GM23248 (cell line): ENCODE measurements around the gene EMID1. TPM values are rescaled to one million over a fixed set of nuclear protein-coding genes. Genes with fewer than 3 reads are reported as not detected.
A peak's percentile ranks its signal among the peaks of the same experiment; 100 is the strongest.

Experiments used
- DNase-seq: peaks from one replicate; pipeline ENCODE4 v3.0.0-alpha.2; 2015
- H2AFZ ChIP-seq: fragments of 200-600 bp; sonication (generic); 2 replicates; pipeline ENCODE4 v1.6.1; 2016; ENCODE audit warnings: antibody characterized with exemption
- H3F3A ChIP-seq: fragments of 200-600 bp; sonication (generic); 2 replicates; pipeline ENCODE4 v1.6.1; 2016; ENCODE audit warnings: mild to moderate bottlenecking, antibody characterized with exemption, mixed run types; ENCODE audit not compliant: insufficient read depth
- H3K27ac ChIP-seq: fragments of 200-600 bp; sonication (generic); 2 replicates; pipeline ENCODE4 v1.5.1; 2016; ENCODE audit warnings: mild to moderate bottlenecking
- H3K27me3 ChIP-seq: fragments of 200-600 bp; sonication (generic); replicated peaks from 2 replicates; pipeline ENCODE4 v1.6.1; 2016; ENCODE audit warnings: mild to moderate bottlenecking; ENCODE audit not compliant: insufficient read depth
- H3K36me3 ChIP-seq: fragments of 200-600 bp; sonication (generic); 2 replicates; pipeline ENCODE4 v1.6.1; 2016; ENCODE audit warnings: low read depth, mild to moderate bottlenecking
- H3K4me1 ChIP-seq: fragments of 200-600 bp; sonication (generic); 2 replicates; pipeline ENCODE4 v1.6.1; 2016; ENCODE audit warnings: mild to moderate bottlenecking; ENCODE audit not compliant: insufficient read depth
- H3K4me2 ChIP-seq: fragments of 200-600 bp; sonication (generic); one replicate; pipeline ENCODE4 v1.6.1; 2016; ENCODE audit warnings: mild to moderate bottlenecking; ENCODE audit not compliant: unreplicated experiment
- H3K4me3 ChIP-seq: fragments of 200-600 bp; sonication (generic); 2 replicates; pipeline ENCODE4 v1.5.1; 2016; ENCODE audit warnings: mild to moderate bottlenecking
- H3K79me2 ChIP-seq: fragments of 200-600 bp; sonication (generic); 2 replicates; pipeline ENCODE4 v1.6.1; 2016; ENCODE audit warnings: mild to moderate bottlenecking; ENCODE audit not compliant: insufficient read depth
- H3K9ac ChIP-seq: fragments of 200-600 bp; sonication (generic); 2 replicates; pipeline ENCODE4 v1.6.1; 2016; ENCODE audit warnings: mild to moderate bottlenecking
- H3K9me2 ChIP-seq: fragments of 200-600 bp; sonication (generic); 2 replicates; pipeline ENCODE4 v1.6.1; 2016; ENCODE audit warnings: mixed run types, mild to moderate bottlenecking, moderate library complexity; ENCODE audit not compliant: insufficient read depth
- H3K9me3 ChIP-seq: fragments of 200-600 bp; sonication (generic); one replicate; pipeline ENCODE4 v1.6.1; 2017; ENCODE audit warnings: low read depth
- H4K20me1 ChIP-seq: fragments of 200-600 bp; sonication (generic); 2 replicates; pipeline ENCODE4 v1.6.0; 2016; ENCODE audit not compliant: insufficient read depth
- EZH2 ChIP-seq: fragments of 200-600 bp; sonication (generic); IDR thresholded peaks from 2 replicates; pipeline ENCODE4 v1.6.1; 2018; ENCODE audit warnings: antibody characterized with exemption, mild to moderate bottlenecking; ENCODE audit not compliant: insufficient read depth, poor library complexity, severe bottlenecking
- EZH2phosphoT487 ChIP-seq: fragments of 200-600 bp; sonication (generic); IDR thresholded peaks from 2 replicates; pipeline ENCODE4 v1.6.1; 2018; ENCODE audit warnings: antibody characterized with exemption, moderate library complexity, mild to moderate bottlenecking, low read depth; ENCODE audit not compliant: insufficient read depth
- WGBS, 2 experiments: methylation state at CpG; one replicate each; pipeline ENCODE4 v1.1.6; 2015 to 2017; ENCODE audit warnings: low lambda C conversion rate in 2 of 2, low coverage in 1 of 2; ENCODE audit errors: missing lambda C conversion rate in 2 of 2; 5-methylcytosine and 5-hydroxymethylcytosine counted together
- in situ Hi-C: fragments of 300-500 bp; cut with MboI; formaldehyde crosslinking; loops from 2 replicates; pipeline ENCODE4 v1.15.0; 2020
- polyA plus RNA-seq: library from polyadenylated mRNA; unstranded; fragments of >200 nt; fragmentation: Nextera tagmentation; extraction: Ambion mirVana; gene quantifications from 2 replicates; pipeline ENCODE4 v1.2.1, GENCODE V29; 2016
- total RNA-seq: library from RNA; depleted of rRNA; stranded (reverse); fragments of >200 nt; shearing (Covaris generic); gene quantifications from 2 replicates; pipeline ENCODE4 v1.2.3, GENCODE V29; 2014

EMID1 gene
- total and polyA plus RNA-seq, 2 experiments from 2014 or later: not detected

DNA sequence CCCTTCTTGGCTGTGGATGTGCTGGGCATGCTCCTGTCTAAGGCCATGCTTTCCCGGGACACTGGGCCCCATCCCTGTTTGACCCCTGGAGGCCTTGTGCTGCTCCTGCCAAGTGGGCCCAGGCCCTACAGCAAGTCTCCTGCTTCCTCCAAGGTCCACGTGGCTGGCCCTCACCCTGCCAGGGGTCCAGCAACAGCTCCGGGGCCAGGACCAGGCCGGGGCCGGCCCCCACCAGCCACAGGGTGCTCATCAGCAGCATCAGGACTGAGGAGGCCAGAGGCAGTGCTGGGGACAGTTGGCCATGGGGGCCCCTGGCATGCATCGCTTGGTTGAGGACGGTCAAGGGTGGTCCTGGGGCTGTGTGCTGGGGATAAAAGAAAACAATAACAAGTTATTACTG is 59.6 kb downstream of the EMID1 start:
- Histone ChIP-seq H3K27me3 (no peaks in the 10 kb centered on the region), H3K9me3 (no peaks in the 10 kb centered on the region), H3K9ac (no peak overlapping the region), H3K27ac (no peak overlapping the region), H3K4me2 (no peak overlapping the region), H3K79me2 (peaks cover 39% of the 10 kb centered on the region), H3K4me3 (no peak overlapping the region), H2AFZ (no peak overlapping the region), H4K20me1 (peaks cover 14% of the 10 kb centered on the region; the same call in 1 of the 2 replicates), H3F3A (peaks cover 6% of the 10 kb centered on the region; the same call in 1 of the 2 replicates), H3K9me2 (no peaks in the 10 kb centered on the region), H3K36me3 (no peaks in the 10 kb centered on the region), H3K4me1 (peaks cover 15% of the 10 kb centered on the region)
- DNase-seq: no peak
- in situ Hi-C loops: no loop called here
- TF ChIP-seq EZH2phosphoT487 (no peak), EZH2 (no peak)
- WGBS, 2 experiments: 90 to 94% methylated on average over 7 of the region's 7 CpGs

DNA sequence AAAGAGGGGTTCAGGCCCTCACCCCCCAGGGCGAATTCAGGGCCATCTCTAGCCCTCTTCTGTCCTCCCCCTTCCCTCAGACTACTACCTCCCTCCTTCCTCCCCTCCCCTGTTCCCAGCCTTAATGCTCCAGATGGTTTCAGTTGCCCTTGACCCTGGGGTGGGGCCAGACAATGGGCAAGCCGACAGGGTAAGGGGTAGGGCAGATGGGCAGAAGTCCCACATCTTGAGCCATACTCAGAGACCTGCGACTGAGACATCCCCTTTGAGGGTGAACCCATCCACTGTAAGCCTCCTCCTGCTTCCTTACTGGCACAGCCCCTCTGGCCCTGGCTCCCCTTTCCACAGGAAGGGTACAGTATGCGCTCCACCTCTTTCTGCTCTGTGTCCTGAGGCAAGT is 60.2 kb downstream of the EMID1 start:
- Histone ChIP-seq H3K9me2 (no peaks in the 10 kb centered on the region), H3F3A (peaks cover 12% of the 10 kb centered on the region), H3K4me2 (no peak overlapping the region), H3K36me3 (no peaks in the 10 kb centered on the region; the same call in 1 of the 2 replicates), H3K4me3 (no peak overlapping the region), H3K9me3 (no peaks in the 10 kb centered on the region), H4K20me1 (peaks cover 20% of the 10 kb centered on the region; the same call in 1 of the 2 replicates), H3K27me3 (no peaks in the 10 kb centered on the region), H3K79me2 (peaks cover 45% of the 10 kb centered on the region), H2AFZ (no peak overlapping the region), H3K27ac (no peak overlapping the region), H3K9ac (no peak overlapping the region), H3K4me1 (peaks cover 21% of the 10 kb centered on the region)
- WGBS, 2 experiments: 27 to 33% methylated on average over 4 of the region's 4 CpGs
- in situ Hi-C loops: no loop called here
- DNase-seq: no peak
- no peak for TF ChIP-seq EZH2
- TF ChIP-seq EZH2phosphoT487: no peak

- Histone ChIP-seq H3K4me3 (peak overlapping the region; percentile 99), H3K9ac (peak overlapping the region; percentile 100), H3K9me2 (no peaks in the 10 kb centered on the region), H3K36me3 (no peaks in the 10 kb centered on the region; the same call in 1 of the 2 replicates), H3K27ac (peak overlapping the region; percentile 98), H3K4me2 (peak overlapping the region; percentile 95), H3K27me3 (no peaks in the 10 kb centered on the region), H2AFZ (peak overlapping the region; percentile 95), H3K79me2 (peaks cover 54% of the 10 kb centered on the region), H4K20me1 (peaks cover 29% of the 10 kb centered on the region; the same call in 1 of the 2 replicates), H3K4me1 (peaks cover 30% of the 10 kb centered on the region), H3F3A (peaks cover 13% of the 10 kb centered on the region), H3K9me3 (no peaks in the 10 kb centered on the region)
- in situ Hi-C loops: no loop called here
- 15% methylated on average over 13 of the region's 13 CpGs for WGBS, 2 experiments
- peak; percentile 46 for DNase-seq
- TF ChIP-seq EZH2phosphoT487 (no peak), EZH2 (no peak)
Measured at GRCh38 chr22:29266564-29267461, 61.1 kb downstream of the EMID1 start.

DNA sequence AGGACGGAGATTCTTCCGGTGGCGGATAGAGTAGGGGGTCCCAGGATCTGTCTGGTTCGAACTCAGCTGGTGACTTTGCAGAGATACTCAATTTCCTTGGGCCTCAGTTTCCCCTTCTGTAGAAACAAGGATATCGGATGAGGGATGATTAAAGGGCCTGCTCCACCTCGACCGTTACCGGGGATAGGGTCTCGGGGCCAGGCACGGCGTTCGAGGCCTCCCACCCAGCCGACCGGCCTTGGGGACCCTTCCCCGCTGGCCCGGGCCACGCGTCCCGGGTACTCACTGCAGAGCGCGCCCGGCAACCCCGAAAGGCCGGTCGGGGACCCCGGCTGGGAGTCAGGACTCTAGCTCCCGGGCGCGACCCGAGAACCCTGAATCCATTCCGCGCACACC is 61.8 kb downstream of the EMID1 start:
- H3K27me3 ChIP-seq: no peaks in the 10 kb centered on the region
- in situ Hi-C loops: no loop called here
- peak overlapping the region; percentile 95 for H3K4me2 ChIP-seq
- H3K79me2 ChIP-seq: peaks cover 61% of the 10 kb centered on the region
- peaks cover 6% of the 10 kb centered on the region for H3K36me3 ChIP-seq
- DNase-seq: no peak
- H4K20me1 ChIP-seq: peaks cover 36% of the 10 kb centered on the region; the same call in 1 of the 2 replicates
- H3K9me3 ChIP-seq: no peaks in the 10 kb centered on the region
- TF ChIP-seq EZH2: no peak
- no peak for TF ChIP-seq EZH2phosphoT487
- H3K4me1 ChIP-seq: peaks cover 35% of the 10 kb centered on the region
- peak overlapping the region; percentile 99 for H3K4me3 ChIP-seq
- H3K9me2 ChIP-seq: no peaks in the 10 kb centered on the region
- WGBS, 2 experiments: 1 to 2% methylated on average over 20 to 24 of the region's 32 CpGs
- H2AFZ ChIP-seq: peak overlapping the region; percentile 95
- peaks cover 13% of the 10 kb centered on the region for H3F3A ChIP-seq
- peak overlapping the region; percentile 100 for H3K9ac ChIP-seq
- peak overlapping the region; percentile 98 for H3K27ac ChIP-seq
